GM18499 (cell line): ENCODE data around the gene PIP4K2A.
"Not testable (repeated sequence)": the region's sequence is repeated elsewhere in the genome, so short reads cannot be mapped to it uniquely, and the experiment has no call there.

Experiments
- ATAC-seq: cut with Tn5 transposase; IDR thresholded peaks from one replicate; pipeline ENCODE4 v1.9.1; 2021; ENCODE audit warnings: moderate number of reproducible peaks; ENCODE audit not compliant: insufficient read depth, unreplicated experiment

PIP4K2A gene

GRCh38 chr10:22720667-22721066, 6.3 kb upstream of the PIP4K2A start:
- ATAC-seq: no peak

- no peak for ATAC-seq
Observed at GRCh38 chr10:22719406-22720042, 5.1 kb upstream of the PIP4K2A start.

- ATAC-seq: not testable (repeated sequence)
Observed at GRCh38 chr10:22718659-22719058, 4.3 kb upstream of the PIP4K2A start.

- no peak for ATAC-seq
Observed at GRCh38 chr10:22717728-22718127, 3.4 kb upstream of the PIP4K2A start.

- ATAC-seq: no peak
Observed at GRCh38 chr10:22716943-22717342, 2.6 kb upstream of the PIP4K2A start.

- no peak for ATAC-seq
Observed at GRCh38 chr10:22715290-22715625, 880 bp upstream of the PIP4K2A start.

- peak; percentile 12 for ATAC-seq
Observed at GRCh38 chr10:22713853-22714478, 412 bp downstream of the PIP4K2A start.

- ATAC-seq: no peak
Observed at GRCh38 chr10:22712956-22713852, 1.2 kb downstream of the PIP4K2A start.

GRCh38 chr10:22712211-22712955, 2.0 kb downstream of the PIP4K2A start:
- ATAC-seq: no peak

GRCh38 chr10:22711373-22711772, 3.0 kb downstream of the PIP4K2A start:
- no peak for ATAC-seq

- no peak for ATAC-seq
Observed at GRCh38 chr10:22710139-22710745, 4.1 kb downstream of the PIP4K2A start.

GRCh38 chr10:22708772-22709171, 5.6 kb downstream of the PIP4K2A start:
- ATAC-seq: no peak

GRCh38 chr10:22705527-22705926, 8.9 kb downstream of the PIP4K2A start:
- ATAC-seq: no peak

- no peak for ATAC-seq
Observed at GRCh38 chr10:22704942-22705341, 9.4 kb downstream of the PIP4K2A start.

GRCh38 chr10:22704471-22704911, 9.9 kb downstream of the PIP4K2A start:
- ATAC-seq: no peak

GRCh38 chr10:22702348-22702747, 12.0 kb downstream of the PIP4K2A start:
- no peak for ATAC-seq

- no peak for ATAC-seq
Observed at GRCh38 chr10:22701132-22701826, 13.1 kb downstream of the PIP4K2A start.

GRCh38 chr10:22700489-22700888, 13.9 kb downstream of the PIP4K2A start:
- ATAC-seq: no peak

- no peak for ATAC-seq
Observed at GRCh38 chr10:22699976-22700375, 14.4 kb downstream of the PIP4K2A start.
